Fibroblast of lung (primary cell): ENCODE measurements around the gene OSTM1. TPM values are rescaled to one million over a fixed set of nuclear protein-coding genes. Genes with fewer than 3 reads are reported as not detected.

Experiments
- DNase-seq, 2 donors: peaks; one replicate each; pipeline versions ENCODE4 v3.0.0 to v3.0.0-alpha.2; 2010; ENCODE audit warnings: low read depth in 2 of 2
- H2AFZ ChIP-seq: 2 replicates; pipeline ENCODE4 v1.5.1; 2012; ENCODE audit warnings: low read length, control low read depth, inconsistent platforms
- H3K27ac ChIP-seq: 2 replicates; pipeline ENCODE4 v1.5.1; 2011; ENCODE audit warnings: low read length, control low read depth; ENCODE audit not compliant: insufficient read depth
- H3K27me3 ChIP-seq: 2 replicates; pipeline ENCODE4 v1.5.1; 2011; ENCODE audit warnings: mild to moderate bottlenecking, low read length; ENCODE audit not compliant: control insufficient read depth, insufficient read depth
- H3K36me3 ChIP-seq: 2 replicates; pipeline ENCODE4 v1.5.1; 2011; ENCODE audit warnings: low read length; ENCODE audit not compliant: control insufficient read depth, insufficient read depth
- H3K4me1 ChIP-seq: 2 replicates; pipeline ENCODE4 v1.5.1; 2011; ENCODE audit warnings: low read length; ENCODE audit not compliant: control insufficient read depth, insufficient read depth; ENCODE audit errors: extremely low read depth
- H3K4me2 ChIP-seq: 2 replicates; pipeline ENCODE4 v1.5.1; 2011; ENCODE audit warnings: low read length, control low read depth; ENCODE audit not compliant: insufficient read depth; ENCODE audit errors: extremely low read depth
- H3K4me3 ChIP-seq, 4 experiments: fragments of 200-600 bp in 1 of 4; sonication (generic) in 1 of 4; replicated peaks in 1 of 4; 2 replicates each; pipeline ENCODE4 v1.5.1; 2011 to 2016; ENCODE audit warnings: low read length in 4 of 4, low read depth in 3 of 4, mild to moderate bottlenecking in 3 of 4, control low read depth in 2 of 4, inconsistent platforms in 1 of 4, mixed read lengths in 1 of 4; ENCODE audit not compliant: insufficient read depth in 1 of 4; ENCODE audit errors: control extremely low read depth in 1 of 4
- H3K79me2 ChIP-seq: 2 replicates; pipeline ENCODE4 v1.5.1; 2012; ENCODE audit warnings: mild to moderate bottlenecking, low read length, inconsistent platforms; ENCODE audit not compliant: control insufficient read depth, insufficient read depth
- H3K9ac ChIP-seq: 2 replicates; pipeline ENCODE4 v1.5.1; 2011; ENCODE audit warnings: mild to moderate bottlenecking, low read length, control low read depth; ENCODE audit not compliant: insufficient read depth
- H3K9me3 ChIP-seq: 2 replicates; pipeline ENCODE4 v1.5.1; 2012; ENCODE audit warnings: low read depth, low read length; ENCODE audit not compliant: control insufficient read depth, insufficient read depth
- H4K20me1 ChIP-seq: 2 replicates; pipeline ENCODE4 v1.5.1; 2011; ENCODE audit warnings: low read length; ENCODE audit not compliant: control insufficient read depth, insufficient read depth; ENCODE audit errors: extremely low read depth
- EZH2 ChIP-seq: IDR thresholded peaks from 2 replicates; pipeline ENCODE4 v1.5.1; 2012; ENCODE audit warnings: low read length, control low read depth, mild to moderate bottlenecking; ENCODE audit errors: missing control alignments
- polyA plus RNA-seq, 2 donors: library from polyadenylated mRNA; depleted of rRNA in 1 of 2; stranded (reverse) in 1 of 2; unstranded in 1 of 2; fragments of >200 nt; gene quantifications; 2 replicates each; pipeline ENCODE4 v1.2.1, GENCODE V29; 2011 to 2012; ENCODE audit warnings: missing spikeins in 1 of 2
- total RNA-seq: library from RNA; depleted of rRNA; stranded (reverse); fragments of >200 nt; gene quantifications from 2 replicates; pipeline ENCODE4 v1.2.1, GENCODE V29; 2014
- TF ChIP-seq, protein P1 (sequence below), 2 donors: IDR thresholded peaks in 1 of 2; conservative IDR thresholded peaks in 1 of 2; 1 replicate in 1 of 2; 2 replicates in 1 of 2; pipeline ENCODE4 v1.5.1; 2011 to 2012; ENCODE audit warnings: low read length in 2 of 2, control low read depth in 1 of 2, inconsistent platforms in 1 of 2, low read depth in 1 of 2, mild to moderate bottlenecking in 1 of 2

OSTM1 gene
- total and polyA plus RNA-seq, 2 donors (not counting 1 experiment from before 2014, with no cell fraction given), result 31.9 to 37.0 TPM

DNA sequence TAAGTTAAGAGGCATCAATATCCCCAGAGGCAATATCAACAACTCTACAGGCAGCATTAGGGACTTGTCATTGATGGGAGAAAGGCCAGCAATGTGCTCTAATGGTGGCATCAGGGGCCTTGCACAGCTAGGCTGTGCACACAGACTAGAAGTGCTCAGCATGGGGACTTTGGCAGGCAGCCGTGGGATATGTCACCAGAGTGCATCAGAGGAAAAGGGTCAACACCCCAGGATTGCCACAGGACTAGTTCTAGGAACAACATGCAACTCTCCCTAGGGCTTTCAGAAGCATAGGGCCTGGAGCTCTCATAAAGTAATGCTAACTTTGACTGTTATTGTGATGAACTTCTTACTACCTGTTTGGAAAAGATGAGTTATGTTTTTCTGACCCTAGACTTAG lies 32.2 kb upstream of the OSTM1 start:
- no peak overlapping the region for H3K27ac ChIP-seq
- no peaks in the 10 kb centered on the region for H3K36me3 ChIP-seq
- no peak for TF ChIP-seq EZH2
- TF ChIP-seq, protein P1, sequence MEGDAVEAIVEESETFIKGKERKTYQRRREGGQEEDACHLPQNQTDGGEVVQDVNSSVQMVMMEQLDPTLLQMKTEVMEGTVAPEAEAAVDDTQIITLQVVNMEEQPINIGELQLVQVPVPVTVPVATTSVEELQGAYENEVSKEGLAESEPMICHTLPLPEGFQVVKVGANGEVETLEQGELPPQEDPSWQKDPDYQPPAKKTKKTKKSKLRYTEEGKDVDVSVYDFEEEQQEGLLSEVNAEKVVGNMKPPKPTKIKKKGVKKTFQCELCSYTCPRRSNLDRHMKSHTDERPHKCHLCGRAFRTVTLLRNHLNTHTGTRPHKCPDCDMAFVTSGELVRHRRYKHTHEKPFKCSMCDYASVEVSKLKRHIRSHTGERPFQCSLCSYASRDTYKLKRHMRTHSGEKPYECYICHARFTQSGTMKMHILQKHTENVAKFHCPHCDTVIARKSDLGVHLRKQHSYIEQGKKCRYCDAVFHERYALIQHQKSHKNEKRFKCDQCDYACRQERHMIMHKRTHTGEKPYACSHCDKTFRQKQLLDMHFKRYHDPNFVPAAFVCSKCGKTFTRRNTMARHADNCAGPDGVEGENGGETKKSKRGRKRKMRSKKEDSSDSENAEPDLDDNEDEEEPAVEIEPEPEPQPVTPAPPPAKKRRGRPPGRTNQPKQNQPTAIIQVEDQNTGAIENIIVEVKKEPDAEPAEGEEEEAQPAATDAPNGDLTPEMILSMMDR (conservative IDR thresholded peaks at IDR 0.05 in 1 of 2, IDR thresholded peaks at IDR 0.05 in 1 of 2; ENCODE audit: low read depth in 1 of 2, low read length in 2 of 2), result no peak
- H4K20me1 ChIP-seq, result no peaks in the 10 kb centered on the region
- no peaks in the 10 kb centered on the region for H3K4me1 ChIP-seq
- peaks cover 8% of the 10 kb centered on the region for H3K27me3 ChIP-seq
- H3K79me2 ChIP-seq, result no peaks in the 10 kb centered on the region
- DNase-seq, result no peak
- H3K4me3 ChIP-seq, result no peak overlapping the region
- no peak overlapping the region for H2AFZ ChIP-seq
- no peak overlapping the region for H3K9ac ChIP-seq
- no peaks in the 10 kb centered on the region for H3K9me3 ChIP-seq
- H3K4me2 ChIP-seq, result no peak overlapping the region

DNA sequence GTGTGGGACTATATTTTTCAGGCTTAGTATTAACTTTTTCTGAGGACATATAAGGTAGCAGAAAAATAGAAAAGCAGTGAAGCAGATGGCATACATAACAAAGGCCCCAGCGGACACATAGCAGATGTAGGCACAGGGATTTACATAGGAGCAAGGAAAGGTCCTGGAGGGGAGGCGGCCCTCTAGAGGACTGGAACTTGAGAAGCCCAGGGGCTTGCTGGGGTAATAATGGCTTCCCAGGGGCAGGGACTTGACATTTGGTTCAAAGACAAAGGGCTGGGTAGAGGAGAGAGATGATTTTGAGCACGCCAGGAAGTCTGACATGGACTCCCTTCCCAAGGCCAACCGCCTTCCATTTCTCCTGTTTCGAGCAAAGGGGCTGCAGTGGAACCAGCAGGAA lies 31.7 kb upstream of the OSTM1 start:
- no peaks in the 10 kb centered on the region for H4K20me1 ChIP-seq
- H3K9ac ChIP-seq, result no peak overlapping the region
- H3K79me2 ChIP-seq, result no peaks in the 10 kb centered on the region
- H2AFZ ChIP-seq, result no peak overlapping the region
- no peak overlapping the region for H3K27ac ChIP-seq
- DNase-seq, result no peak
- TF ChIP-seq EZH2, result no peak
- TF ChIP-seq, protein P1 (conservative IDR thresholded peaks at IDR 0.05 in 1 of 2, IDR thresholded peaks at IDR 0.05 in 1 of 2; ENCODE audit: low read depth in 1 of 2, low read length in 2 of 2), result no peak
- peaks cover 8% of the 10 kb centered on the region for H3K27me3 ChIP-seq
- no peak overlapping the region for H3K4me3 ChIP-seq
- H3K9me3 ChIP-seq, result no peaks in the 10 kb centered on the region
- H3K4me2 ChIP-seq, result no peak overlapping the region
- H3K36me3 ChIP-seq, result no peaks in the 10 kb centered on the region
- no peaks in the 10 kb centered on the region for H3K4me1 ChIP-seq

DNA sequence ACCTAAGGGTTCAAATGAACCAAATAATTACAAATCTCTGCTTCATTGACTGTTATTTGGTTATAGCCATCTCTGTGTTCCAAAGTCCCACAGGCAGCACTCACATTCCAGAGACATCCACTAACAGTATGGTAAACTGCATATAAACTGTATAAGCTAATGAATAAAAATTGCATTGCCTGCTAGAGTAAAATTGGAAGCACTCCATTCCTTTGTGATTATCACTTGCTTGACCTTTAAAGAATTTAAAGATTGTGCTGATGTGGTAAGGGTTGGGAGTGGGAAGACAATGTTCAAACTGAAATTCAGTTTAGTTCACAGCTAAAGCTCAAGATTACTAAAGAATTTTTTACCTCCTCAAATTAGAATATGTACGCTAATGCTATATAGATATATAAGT lies 31.0 kb upstream of the OSTM1 start:
- Histone ChIP-seq H3K79me2 (no peaks in the 10 kb centered on the region), H3K4me2 (no peak overlapping the region), H3K4me1 (no peaks in the 10 kb centered on the region), H3K36me3 (no peaks in the 10 kb centered on the region), H3K9me3 (no peaks in the 10 kb centered on the region), H3K9ac (no peak overlapping the region), H2AFZ (no peak overlapping the region), H3K27ac (no peak overlapping the region), H4K20me1 (no peaks in the 10 kb centered on the region), H3K27me3 (peaks cover 5% of the 10 kb centered on the region), H3K4me3 (no peak overlapping the region)
- TF ChIP-seq, protein P1 (conservative IDR thresholded peaks at IDR 0.05 in 1 of 2, IDR thresholded peaks at IDR 0.05 in 1 of 2; ENCODE audit: low read depth in 1 of 2, low read length in 2 of 2), result no peak
- no peak for TF ChIP-seq EZH2
- DNase-seq, result peak in 1 of 2 donors; percentile 56
